Tibial nerve (tissue), 4 donors: Measurements from ENCODE around the gene LYPD5. TPM values are rescaled to one million over a fixed set of nuclear protein-coding genes. Genes with fewer than 3 reads are reported as not detected.

Experiments used
- DNase-seq, 2 donors: peaks; one replicate each; pipeline ENCODE4 v3.0.0-alpha.2; 2019; ENCODE audit warnings: low spot score in 2 of 2
- H3K27ac ChIP-seq, 4 donors: fragments of 200-600 bp; sonication (generic) in 3 of 4; one replicate each; pipeline ENCODE4 v1.5.1; 2017 to 2019; ENCODE audit warnings: mild to moderate bottlenecking in 1 of 4
- H3K27me3 ChIP-seq, 2 donors: fragments of 200-600 bp; sonication (generic) in 1 of 2; one replicate each; pipeline versions ENCODE4 v1.5.1 to v1.6.0; 2017 to 2019
- H3K36me3 ChIP-seq, 3 donors: fragments of 200-600 bp; sonication (generic); one replicate each; pipeline ENCODE4 v1.5.1; 2018 to 2019
- H3K4me1 ChIP-seq, 4 donors: fragments of 200-600 bp; sonication (generic) in 3 of 4; one replicate each; pipeline ENCODE4 v1.5.1; 2017 to 2019
- H3K4me3 ChIP-seq, 4 donors: fragments of 200-600 bp; sonication (generic) in 3 of 4; one replicate each; pipeline ENCODE4 v1.5.1; 2017 to 2019; ENCODE audit warnings: mild to moderate bottlenecking in 1 of 4, moderate library complexity in 1 of 4
- H3K9me3 ChIP-seq, 4 donors: fragments of 200-600 bp; sonication (generic) in 3 of 4; one replicate each; pipeline ENCODE4 v1.5.1; 2017 to 2019
- EP300 ChIP-seq, 2 donors: sonication (generic); formaldehyde crosslinking; IDR thresholded peaks; one replicate each; pipeline ENCODE4 v1.6.1; 2017; ENCODE audit warnings: antibody characterized with exemption in 2 of 2, mild to moderate bottlenecking in 1 of 2
- POLR2A ChIP-seq, 2 donors: fragments of 450-650 bp; IDR thresholded peaks; one replicate each; pipeline ENCODE4 v1.6.1; 2017; ENCODE audit warnings: antibody characterized with exemption in 2 of 2, mild to moderate bottlenecking in 2 of 2, moderate library complexity in 2 of 2
- WGBS, 2 donors: methylation state at CpG; one replicate each; pipeline ENCODE4 v1.1.5; 2018; 5-methylcytosine and 5-hydroxymethylcytosine counted together
- total RNA-seq, 4 donors: library from RNA; depleted of rRNA; stranded (reverse); fragments of >200 nt; gene quantifications; one replicate each; pipeline ENCODE4 v1.1.0, GENCODE V29; 2016
- TF ChIP-seq, protein P1 (sequence below), 5 experiments: fragments of 200-600 bp in 3 of 5; fragments of 450-650 bp in 2 of 5; sonication (generic) in 3 of 5; IDR thresholded peaks; one replicate each; pipeline ENCODE4 v1.5.1; 2016 to 2019; ENCODE audit warnings: antibody characterized with exemption in 5 of 5, mild to moderate bottlenecking in 3 of 5, moderate library complexity in 2 of 5

Gene LYPD5
- total RNA-seq, 4 donors from 2014 or later, result 0.39 to 2.1 (median 0.53) TPM

DNA sequence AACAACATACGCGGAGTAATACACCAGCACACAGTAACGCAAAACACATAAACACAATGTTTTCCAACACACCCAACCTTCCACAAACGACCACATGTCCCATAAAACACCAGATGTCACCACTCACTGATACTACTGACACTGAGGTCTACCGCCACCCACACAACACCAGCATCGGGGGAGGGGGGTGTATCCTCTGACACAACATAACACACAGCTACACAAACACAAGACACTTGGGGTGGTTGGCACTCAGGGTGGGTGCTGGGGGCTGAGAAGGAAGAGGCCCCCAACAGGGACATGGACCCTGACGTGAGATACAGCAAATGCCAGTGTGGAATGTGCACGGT lies 20.0 kb downstream of the LYPD5 start:
- no peak for DNase-seq
- peaks cover 0 to 37% (median 33%) of the 10 kb centered on the region in 4 donors for H3K4me1 ChIP-seq
- WGBS, 2 donors, result 61 to 62% methylated on average over 8 of the region's 8 CpGs
- H3K27ac ChIP-seq, result peak overlapping the region in 1 of 4 donors; percentile 78
- no peaks in the 10 kb centered on the region for H3K27me3 ChIP-seq
- H3K4me3 ChIP-seq, result peak overlapping the region in 1 of 4 donors; percentile 9
- no peaks in the 10 kb centered on the region for H3K9me3 ChIP-seq
- H3K36me3 ChIP-seq, result no peaks in the 10 kb centered on the region
- TF ChIP-seq EP300 (IDR thresholded peaks at IDR 0.05) (no peak), POLR2A (IDR thresholded peaks at IDR 0.05) (no peak)
- TF ChIP-seq, protein P1, sequence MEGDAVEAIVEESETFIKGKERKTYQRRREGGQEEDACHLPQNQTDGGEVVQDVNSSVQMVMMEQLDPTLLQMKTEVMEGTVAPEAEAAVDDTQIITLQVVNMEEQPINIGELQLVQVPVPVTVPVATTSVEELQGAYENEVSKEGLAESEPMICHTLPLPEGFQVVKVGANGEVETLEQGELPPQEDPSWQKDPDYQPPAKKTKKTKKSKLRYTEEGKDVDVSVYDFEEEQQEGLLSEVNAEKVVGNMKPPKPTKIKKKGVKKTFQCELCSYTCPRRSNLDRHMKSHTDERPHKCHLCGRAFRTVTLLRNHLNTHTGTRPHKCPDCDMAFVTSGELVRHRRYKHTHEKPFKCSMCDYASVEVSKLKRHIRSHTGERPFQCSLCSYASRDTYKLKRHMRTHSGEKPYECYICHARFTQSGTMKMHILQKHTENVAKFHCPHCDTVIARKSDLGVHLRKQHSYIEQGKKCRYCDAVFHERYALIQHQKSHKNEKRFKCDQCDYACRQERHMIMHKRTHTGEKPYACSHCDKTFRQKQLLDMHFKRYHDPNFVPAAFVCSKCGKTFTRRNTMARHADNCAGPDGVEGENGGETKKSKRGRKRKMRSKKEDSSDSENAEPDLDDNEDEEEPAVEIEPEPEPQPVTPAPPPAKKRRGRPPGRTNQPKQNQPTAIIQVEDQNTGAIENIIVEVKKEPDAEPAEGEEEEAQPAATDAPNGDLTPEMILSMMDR (IDR thresholded peaks at IDR 0.05), result no peak

DNA sequence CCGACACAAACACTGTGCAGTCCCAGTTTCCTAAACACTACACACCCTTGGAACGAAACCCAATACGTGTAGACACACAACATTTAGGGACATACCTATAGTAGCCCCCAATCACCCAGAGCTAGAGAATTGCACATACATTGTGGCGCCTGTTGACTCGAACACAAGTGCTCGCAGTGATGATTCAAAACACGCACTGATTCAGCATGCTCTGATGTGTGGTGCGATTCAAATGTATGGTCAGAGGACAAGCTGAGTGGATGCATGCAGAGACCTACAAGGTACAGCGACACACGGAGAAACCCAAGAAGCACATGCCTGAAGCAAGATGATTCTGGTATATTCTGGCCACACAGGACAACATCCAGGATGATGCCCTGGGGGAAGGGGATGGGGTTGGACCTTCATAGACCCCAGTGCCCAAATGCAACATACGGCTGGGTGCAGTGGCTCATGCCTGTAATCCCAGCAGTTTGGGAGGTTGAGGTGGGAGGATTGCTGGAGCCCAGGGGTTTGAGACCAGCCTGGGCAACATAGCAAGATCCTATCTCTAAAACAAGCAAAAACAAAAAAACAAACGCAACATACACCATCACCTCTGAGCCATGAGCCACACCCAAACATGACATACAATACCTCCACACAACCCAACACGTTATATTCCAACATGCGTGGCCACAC lies 20.5 kb downstream of the LYPD5 start:
- Histone ChIP-seq H3K27ac (peak overlapping the region in 1 of 4 donors; percentile 78), H3K4me3 (no peak overlapping the region), H3K27me3 (no peaks in the 10 kb centered on the region), H3K4me1 (peaks cover 0 to 42% (median 33%) of the 10 kb centered on the region in 4 donors), H3K36me3 (no peaks in the 10 kb centered on the region), H3K9me3 (no peaks in the 10 kb centered on the region)
- no peak for TF ChIP-seq POLR2A (IDR thresholded peaks at IDR 0.05)
- WGBS, 2 donors, result 85 to 92% methylated on average over 14 of the region's 14 CpGs
- no peak for DNase-seq

DNA sequence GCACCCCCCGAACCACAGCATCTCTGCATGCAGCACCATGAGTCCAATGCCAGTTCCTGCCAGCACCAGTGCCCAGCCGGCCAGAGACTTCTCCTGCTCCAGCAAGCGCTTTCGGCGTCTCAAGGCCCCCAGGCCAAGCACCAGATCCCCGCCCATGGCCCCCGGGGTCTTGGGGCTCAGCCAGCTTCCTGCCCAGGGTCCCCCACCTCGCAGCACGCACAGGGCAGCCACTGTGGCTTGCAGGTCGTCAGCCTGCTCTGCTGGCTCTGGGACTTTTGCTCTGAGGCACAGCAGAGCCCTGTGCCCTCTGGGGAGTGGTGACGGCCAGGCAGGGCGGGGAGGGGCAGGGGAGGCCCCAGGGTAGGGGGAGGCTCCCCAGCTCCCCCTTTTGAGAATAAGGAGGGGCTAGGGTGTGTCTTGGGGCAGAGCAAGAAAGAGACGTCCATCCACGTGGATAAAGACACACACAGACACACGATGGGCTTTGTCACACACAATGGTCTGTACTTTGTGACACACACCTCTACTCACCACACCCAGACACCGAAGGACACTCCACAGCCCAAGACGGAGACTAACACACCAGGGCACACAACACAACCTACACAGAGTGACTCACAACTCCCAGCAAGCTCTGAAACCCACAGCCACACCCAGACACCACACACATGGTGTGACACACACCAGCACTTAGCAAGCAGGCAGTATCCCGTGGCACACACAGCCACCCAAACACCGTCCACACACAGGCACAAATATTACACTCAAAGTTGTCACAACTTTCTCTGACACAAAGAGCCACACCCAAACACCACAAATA lies 21.3 kb downstream of the LYPD5 start, which contains the start of gene KCNN4:
Gene KCNN4, minus strand, starts transcription at position 268 of the 820 bp plus-strand sequence. Its CDS starts 112 bp downstream, at position 156.
- H3K27me3 ChIP-seq, result no peaks in the 10 kb centered on the region
- H3K9me3 ChIP-seq, result no peaks in the 10 kb centered on the region
- no peak for DNase-seq
- no peaks in the 10 kb centered on the region for H3K36me3 ChIP-seq
- TF ChIP-seq, protein P1 (IDR thresholded peaks at IDR 0.05), result no peak
- TF ChIP-seq POLR2A (IDR thresholded peaks at IDR 0.05) (no peak), EP300 (IDR thresholded peaks at IDR 0.05) (no peak)
- WGBS, 2 donors, result 14 to 19% methylated on average over 17 to 19 of the region's 19 CpGs
- H3K4me1 ChIP-seq, result peaks cover 0 to 47% (median 33%) of the 10 kb centered on the region in 4 donors
- peak within 1 kb of the TSS in 3 of 4 donors; percentile 59 to 78 (median 60) for H3K27ac ChIP-seq
- peak within 1 kb of the TSS in 2 of 4 donors; percentile 32 to 43 for H3K4me3 ChIP-seq

DNA sequence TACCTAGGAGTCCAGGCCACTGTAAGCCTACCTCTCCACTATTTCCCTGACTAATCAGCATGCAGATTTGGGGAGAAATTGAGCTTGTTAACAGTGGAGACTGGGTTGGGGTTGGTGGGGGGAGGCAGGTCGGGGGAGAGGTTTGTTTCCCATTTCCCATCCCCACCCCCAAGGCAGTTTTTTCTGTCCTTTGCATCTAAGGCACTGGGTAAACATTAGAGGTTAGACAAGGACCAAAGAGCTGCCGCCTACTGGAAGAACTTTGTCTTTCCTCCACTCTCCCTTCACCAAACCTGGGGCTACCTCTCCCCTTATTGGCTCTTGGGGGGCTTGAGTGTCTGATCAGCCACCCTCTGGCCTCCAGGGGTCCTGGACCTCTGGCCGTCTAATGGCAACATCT lies 22.4 kb downstream of the LYPD5 start:
- H3K4me3 ChIP-seq, result peak overlapping the region in 2 of 4 donors; percentile 29 to 32
- TF ChIP-seq, protein P1 (IDR thresholded peaks at IDR 0.05), result no peak
- TF ChIP-seq POLR2A (IDR thresholded peaks at IDR 0.05) (no peak), EP300 (IDR thresholded peaks at IDR 0.05) (no peak)
- H3K27me3 ChIP-seq, result peaks cover 0 to 7% of the 10 kb centered on the region in 2 donors
- 36 to 55% methylated on average over 3 of the region's 3 CpGs for WGBS, 2 donors
- H3K4me1 ChIP-seq, result peaks cover 0 to 45% (median 32%) of the 10 kb centered on the region in 4 donors
- no peak for DNase-seq
- H3K36me3 ChIP-seq, result no peaks in the 10 kb centered on the region
- H3K9me3 ChIP-seq, result no peaks in the 10 kb centered on the region
- H3K27ac ChIP-seq, result peak overlapping the region in 3 of 4 donors; percentile 59 to 78 (median 60)

DNA sequence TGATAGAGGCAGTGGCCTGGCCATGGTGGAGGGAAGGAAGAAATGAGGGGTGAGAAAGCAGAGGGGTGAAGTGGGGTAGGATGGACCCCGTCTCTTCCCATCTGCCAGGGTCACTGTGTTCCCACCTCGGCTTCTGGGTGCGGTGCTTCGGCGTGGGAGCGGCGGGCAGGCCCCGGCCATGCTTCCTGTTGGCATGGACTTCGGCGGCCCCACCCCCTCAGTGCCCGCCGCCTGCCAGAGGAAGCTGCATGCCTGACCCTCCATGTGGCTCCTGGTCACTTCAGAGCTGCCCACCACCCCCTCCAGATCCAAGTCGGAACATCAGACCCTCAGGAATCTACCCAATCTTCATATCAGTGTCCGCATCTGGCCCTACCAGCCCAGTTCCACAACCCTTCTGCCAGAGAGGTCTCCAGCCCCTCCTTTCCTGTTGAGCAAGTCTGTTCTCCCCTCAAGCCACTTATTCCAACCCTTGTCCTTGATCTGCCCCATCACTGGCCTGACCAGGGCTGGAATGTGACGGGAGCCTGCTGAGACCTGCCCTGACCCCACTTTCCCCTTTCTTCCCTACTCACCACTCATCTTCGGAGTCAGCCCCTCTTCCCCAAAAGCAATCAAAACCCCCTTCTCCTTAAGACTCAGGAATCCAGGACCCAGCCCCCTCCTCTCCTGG lies 23.0 kb downstream of the LYPD5 start:
- H3K27ac ChIP-seq, result peak overlapping the region in 3 of 4 donors; percentile 59 to 78 (median 60)
- no peaks in the 10 kb centered on the region for H3K36me3 ChIP-seq
- no peaks in the 10 kb centered on the region for H3K9me3 ChIP-seq
- 50 to 57% methylated on average over 16 of the region's 16 CpGs for WGBS, 2 donors
- peak overlapping the region in 2 of 4 donors; percentile 29 to 32 for H3K4me3 ChIP-seq
- H3K27me3 ChIP-seq, result peaks cover 0 to 13% of the 10 kb centered on the region in 2 donors
- TF ChIP-seq, protein P1 (IDR thresholded peaks at IDR 0.05), result no peak
- TF ChIP-seq POLR2A (IDR thresholded peaks at IDR 0.05) (no peak), EP300 (IDR thresholded peaks at IDR 0.05) (no peak)
- no peak for DNase-seq
- peaks cover 0 to 45% (median 29%) of the 10 kb centered on the region in 4 donors for H3K4me1 ChIP-seq
